GM19324 (cell line): ENCODE measurements around the gene MYH7.
"Not testable (repeated sequence)": the region's sequence is repeated elsewhere in the genome, so short reads cannot be mapped to it uniquely, and the experiment has no call there.

ENCODE experiments used
- ATAC-seq: cut with Tn5 transposase; IDR thresholded peaks from one replicate; pipeline ENCODE4 v1.9.1; 2021; ENCODE audit warnings: mild to moderate bottlenecking, moderate library complexity; ENCODE audit not compliant: unreplicated experiment, low FRiP score

The MYH7 gene

DNA sequence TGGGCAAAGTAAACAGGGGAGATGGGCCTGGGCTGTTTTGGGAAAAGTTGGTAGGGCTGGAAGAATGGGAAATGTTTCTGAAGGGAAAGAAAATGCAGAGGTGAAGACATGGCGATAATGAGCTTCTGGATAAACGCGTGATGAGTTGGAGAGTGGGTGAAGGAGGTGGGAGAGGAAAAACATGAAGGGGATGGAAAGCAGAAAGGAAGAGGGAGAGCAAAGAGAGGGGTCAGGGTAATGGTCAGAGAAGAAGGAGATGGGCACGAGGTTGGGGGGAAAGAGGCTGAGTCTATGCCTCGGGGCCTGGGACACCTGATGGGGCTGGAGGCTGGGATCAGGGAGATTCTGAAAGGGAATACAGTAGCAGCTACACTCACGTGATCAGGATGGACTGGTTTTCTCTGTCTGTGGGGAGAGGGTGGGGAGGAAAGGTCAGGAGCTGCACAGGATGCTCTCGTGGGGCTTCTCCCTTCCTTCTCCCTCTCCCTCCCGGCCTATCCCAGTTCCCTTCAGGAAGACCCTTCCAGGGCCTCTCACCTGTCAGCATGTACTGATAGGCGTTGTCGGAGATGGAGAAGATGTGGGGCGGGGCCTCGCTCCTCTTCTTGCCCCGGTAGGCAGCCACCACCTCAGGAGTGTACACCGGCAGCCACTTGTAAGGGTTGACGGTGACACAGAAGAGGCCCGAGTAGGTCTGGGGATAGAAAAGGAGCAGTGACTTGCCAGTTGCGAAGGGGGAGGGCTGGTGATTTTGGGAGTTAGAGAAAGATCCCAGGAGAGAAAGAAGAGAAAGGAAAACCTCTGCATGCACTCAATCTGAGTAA lies 3.1 kb downstream of the MYH7 start:
- no peak for ATAC-seq

- ATAC-seq: no peak
Measured at GRCh38 chr14:23431486-23431885, 4.0 kb downstream of the MYH7 start.

DNA sequence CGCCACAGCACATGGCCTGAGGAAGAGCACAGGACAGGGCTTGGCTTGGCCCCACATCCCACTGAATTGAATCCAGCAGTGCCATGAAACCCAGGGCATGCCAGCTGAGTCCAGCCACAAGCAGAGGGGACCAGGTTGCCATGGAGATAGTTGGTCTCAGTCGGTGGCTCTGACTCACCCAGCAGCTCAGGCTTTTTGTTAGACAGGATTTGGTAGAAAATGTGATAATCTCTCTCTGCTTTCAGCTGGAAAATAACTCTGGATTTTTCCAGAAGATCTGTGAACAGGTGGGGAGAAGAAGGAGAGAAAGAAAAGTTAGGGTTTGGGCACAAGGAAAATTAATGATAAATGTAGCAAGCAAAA lies 4.8 kb downstream of the MYH7 start:
- ATAC-seq: no peak

DNA sequence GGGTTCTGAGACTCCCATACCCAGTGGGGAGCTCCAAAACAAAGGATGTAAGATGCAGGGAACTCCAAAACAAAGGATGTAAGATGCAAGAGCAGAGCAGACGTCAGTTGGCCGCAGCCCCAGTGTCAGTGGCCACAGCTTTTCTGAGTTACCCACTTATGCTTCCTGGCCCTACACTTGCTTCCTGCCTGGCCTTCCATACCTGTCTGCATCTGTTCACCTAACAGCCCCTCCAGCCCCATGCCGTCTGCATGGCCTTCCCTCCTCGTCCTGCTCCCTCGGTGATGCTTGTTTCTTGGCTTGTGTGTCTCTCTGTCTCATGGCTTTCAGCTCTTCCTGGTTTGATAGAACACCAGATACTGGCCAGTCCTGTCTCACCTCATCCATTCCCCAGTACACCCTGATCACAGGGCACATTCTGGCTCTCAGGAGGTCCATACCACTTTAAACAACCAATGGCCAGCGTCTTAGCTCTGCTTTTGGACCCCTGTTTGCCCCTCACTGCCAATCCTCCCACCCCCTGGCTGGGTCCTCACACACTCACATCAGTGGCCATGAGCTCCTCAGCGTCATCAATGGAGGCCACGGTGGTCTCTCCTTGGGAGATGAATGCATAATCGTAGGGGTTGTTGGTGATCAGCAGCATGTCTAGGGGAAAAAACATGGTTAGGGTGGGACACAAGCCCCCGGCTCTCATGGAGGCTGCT lies 5.3 kb downstream of the MYH7 start:
- ATAC-seq: no peak

- ATAC-seq: no peak
Measured at GRCh38 chr14:23428686-23429495, 6.6 kb downstream of the MYH7 start.

DNA sequence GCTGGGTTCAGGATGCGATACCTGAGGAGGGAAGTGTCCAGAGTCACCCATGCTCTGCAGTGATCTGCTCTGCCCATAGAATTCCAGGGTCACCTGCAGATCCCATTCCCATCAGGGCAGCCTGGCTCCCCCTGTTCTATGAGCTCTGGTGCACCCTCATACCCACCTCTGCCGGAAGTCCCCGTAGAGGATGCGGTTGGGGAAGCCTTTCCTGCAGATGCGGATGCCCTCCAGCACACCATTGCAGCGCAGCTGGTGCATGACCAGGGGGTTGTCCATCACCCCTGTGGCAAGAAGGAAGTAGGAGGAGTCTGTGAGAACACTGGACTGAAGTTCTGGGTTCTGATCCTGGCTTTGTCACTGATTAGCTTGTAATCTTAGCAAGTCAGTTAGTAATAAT lies 9.7 kb downstream of the MYH7 start:
- not testable (repeated sequence) for ATAC-seq

- no peak for ATAC-seq
Measured at GRCh38 chr14:23425169-23425568, 10.3 kb downstream of the MYH7 start.

DNA sequence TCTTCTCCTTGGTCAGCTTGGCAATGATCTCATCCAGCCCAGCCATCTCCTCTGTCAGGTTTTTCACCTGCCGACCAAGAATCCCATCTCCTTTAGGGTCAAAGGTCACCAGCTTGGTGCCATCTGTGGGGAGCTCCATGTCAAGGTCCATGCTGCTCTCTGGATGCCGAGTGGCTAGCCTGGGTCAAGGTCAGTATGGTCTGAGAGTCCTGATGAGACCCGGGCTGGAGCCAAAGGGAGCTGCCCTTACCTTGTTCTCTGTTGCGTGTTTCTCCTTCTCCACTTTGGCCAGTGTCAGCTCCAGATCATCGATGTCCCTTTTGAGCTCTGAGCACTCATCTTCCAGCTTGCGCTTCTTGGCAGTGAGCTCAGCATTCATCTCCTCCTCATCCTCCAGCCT lies 11.8 kb downstream of the MYH7 start:
- no peak for ATAC-seq

GRCh38 chr14:23421594-23421993 lies 13.9 kb downstream of the MYH7 start:
- ATAC-seq: no peak

- ATAC-seq: not testable (repeated sequence)
Measured at GRCh38 chr14:23419646-23420045, 15.8 kb downstream of the MYH7 start.

DNA sequence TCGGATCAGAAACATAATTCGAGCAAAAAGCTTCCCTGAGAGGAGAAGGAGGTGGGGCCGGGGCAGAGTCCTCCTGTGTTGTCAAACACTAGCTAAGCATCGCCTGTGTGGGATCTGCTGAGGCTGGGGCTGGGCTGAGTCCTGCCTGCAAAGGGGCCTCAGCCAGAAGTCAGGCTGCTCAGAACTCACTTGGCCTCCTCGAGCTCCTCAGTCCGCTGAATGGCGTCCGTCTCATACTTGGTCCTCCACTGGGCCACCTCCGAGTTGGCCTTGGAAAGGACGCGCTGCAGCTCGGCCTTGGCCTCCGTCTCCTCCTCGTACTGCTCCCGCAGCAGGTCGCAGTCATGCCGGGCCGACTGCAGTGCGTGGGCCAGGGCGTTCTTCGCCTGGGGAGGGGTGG lies 17.4 kb downstream of the MYH7 start:
- ATAC-seq: no peak

GRCh38 chr14:23417269-23417668 lies 18.2 kb downstream of the MYH7 start:
- not testable (repeated sequence) for ATAC-seq

- no peak for ATAC-seq
Measured at GRCh38 chr14:23416801-23417200, 18.7 kb downstream of the MYH7 start.

DNA sequence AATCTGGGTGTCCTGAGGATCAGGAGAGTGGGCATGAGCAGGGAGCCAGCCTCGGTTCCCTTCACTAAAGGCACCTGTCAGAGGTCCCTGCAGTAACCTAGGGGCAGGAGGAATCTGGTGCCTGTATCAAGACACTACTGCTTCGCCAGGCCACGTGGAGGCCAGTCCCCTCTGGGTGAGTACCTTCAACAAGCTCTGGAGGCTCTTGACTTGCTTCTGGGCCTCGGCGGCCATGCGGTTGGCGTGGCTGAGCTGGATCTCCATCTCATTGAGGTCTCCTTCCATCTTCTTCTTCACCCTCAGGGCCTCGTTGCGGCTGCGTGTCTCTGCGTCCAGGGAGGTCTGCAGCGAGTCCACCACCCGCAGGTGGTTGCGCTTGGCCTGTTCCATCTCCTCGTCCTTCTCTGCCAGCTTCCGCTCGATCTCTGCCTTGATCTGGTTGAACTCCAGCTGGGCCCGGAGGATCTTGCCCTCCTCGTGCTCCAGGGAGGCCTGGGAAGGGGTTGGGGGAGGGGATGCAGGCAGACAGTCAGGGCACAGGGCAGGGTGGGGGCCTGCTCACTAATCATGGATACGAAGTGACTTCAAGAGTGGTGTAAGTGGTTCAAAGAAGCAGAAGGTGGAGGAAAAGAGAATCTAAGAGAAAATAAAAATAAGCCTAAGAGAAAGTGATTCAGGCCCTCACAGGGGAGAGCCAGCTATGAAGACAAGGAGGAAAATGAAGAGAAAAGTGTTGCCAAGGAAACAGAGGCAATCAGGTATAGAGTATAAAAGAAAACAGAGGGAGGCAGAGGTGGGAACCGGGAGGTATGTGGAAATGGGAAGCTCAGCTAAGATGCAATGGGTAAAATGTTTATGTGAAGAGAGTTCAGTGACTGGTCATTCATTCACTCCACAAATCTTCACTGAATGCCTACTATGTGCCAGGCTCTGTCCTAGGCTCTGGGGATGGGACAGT lies 19.4 kb downstream of the MYH7 start:
- no peak for ATAC-seq

GRCh38 chr14:23414906-23415820 lies 20.3 kb downstream of the MYH7 start:
- no peak for ATAC-seq

DNA sequence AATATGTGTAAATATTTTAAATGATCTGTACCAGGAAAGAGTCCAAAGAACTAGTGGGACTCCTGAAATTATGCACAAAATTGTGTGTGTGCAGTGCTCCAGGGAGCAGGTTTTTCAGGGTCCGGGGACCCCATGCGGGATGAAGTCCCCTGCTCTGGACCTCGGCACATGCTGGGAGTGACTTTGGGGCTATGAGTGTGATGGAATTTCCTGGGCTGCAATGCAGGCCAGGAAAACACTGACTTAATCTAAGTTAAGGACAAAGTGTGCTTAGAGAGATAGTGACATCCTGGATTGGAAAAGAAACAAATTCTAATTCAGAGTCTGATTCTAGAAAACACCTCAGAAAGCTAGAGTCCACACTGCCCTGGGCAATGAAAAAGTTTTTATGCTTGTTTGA lies 21.2 kb downstream of the MYH7 start:
- no peak for ATAC-seq

DNA sequence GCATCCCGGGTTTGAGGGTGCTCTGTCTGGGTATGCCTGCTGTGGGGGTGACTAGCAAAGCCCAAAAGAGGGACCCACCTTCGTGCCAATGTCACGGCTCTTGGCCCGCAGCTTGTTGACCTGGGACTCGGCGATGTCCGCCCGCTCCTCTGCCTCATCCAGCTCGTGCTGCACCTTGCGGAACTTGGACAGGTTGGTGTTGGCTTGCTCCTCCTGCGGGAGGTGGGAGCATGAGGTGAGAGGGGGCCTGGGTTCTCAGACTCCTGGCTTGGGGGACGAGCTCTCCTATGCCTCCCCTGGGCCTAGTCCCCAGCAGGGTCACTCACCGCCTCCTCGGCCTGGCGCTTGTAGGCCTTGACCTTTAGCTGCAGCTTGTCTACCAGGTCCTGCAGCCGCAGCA lies 21.8 kb downstream of the MYH7 start:
- no peak for ATAC-seq

GRCh38 chr14:23411563-23412525 lies 23.6 kb downstream of the MYH7 start:
- ATAC-seq: no peak
